Kidney epithelial cell (primary cell): ENCODE measurements around the gene GCK. TPM values are rescaled to one million over a fixed set of nuclear protein-coding genes. Genes with fewer than 3 reads are reported as not detected.

ENCODE experiments used
- DNase-seq: peaks from one replicate; pipeline ENCODE4 v3.0.0-alpha.2; 2010; ENCODE audit warnings: low read depth
- H3K27me3 ChIP-seq: 2 replicates; pipeline ENCODE4 v1.6.0; 2011; ENCODE audit warnings: low read length; ENCODE audit not compliant: control insufficient read depth, insufficient read depth
- H3K36me3 ChIP-seq: 2 replicates; pipeline ENCODE4 v1.5.1; 2011; ENCODE audit warnings: low read length; ENCODE audit not compliant: control insufficient read depth, insufficient read depth
- H3K4me3 ChIP-seq: 2 replicates; pipeline ENCODE4 v1.5.1; 2011; ENCODE audit warnings: low read depth, mild to moderate bottlenecking, control low read depth, low read length
- CTCF ChIP-seq: IDR thresholded peaks from 2 replicates; pipeline ENCODE4 v1.5.1; 2011; ENCODE audit warnings: mild to moderate bottlenecking, moderate library complexity, low read length, control low read depth, inconsistent platforms; ENCODE audit not compliant: insufficient read depth, poor library complexity, severe bottlenecking
- total RNA-seq: library from RNA; depleted of rRNA; stranded (reverse); fragments of >200 nt; gene quantifications from 2 replicates; pipeline ENCODE4 v1.2.3, GENCODE V29; 2015

Gene GCK
- total RNA-seq, 1 donor from 2014 or later, result 2.3 TPM

DNA sequence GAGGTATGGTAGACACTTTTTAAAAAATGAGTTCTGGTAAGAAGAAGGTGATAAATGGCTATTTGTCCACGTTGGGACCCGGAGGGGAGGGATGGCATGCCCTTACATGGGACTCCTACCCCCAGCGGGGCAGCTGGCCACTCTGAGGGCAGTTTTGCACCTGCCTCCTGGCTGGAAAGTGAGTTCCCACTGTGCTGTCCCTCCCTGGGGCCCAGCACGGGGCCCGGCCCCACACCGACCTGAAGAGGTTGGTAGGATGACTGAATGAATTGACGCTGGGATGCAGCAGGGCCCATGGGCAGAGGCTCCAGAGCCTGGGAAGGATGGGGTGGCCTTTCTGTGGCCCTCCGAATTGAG, 85.7 kb downstream of the GCK start:
- Histone ChIP-seq H3K36me3 (peaks cover 4% of the 10 kb centered on the region), H3K4me3 (no peak overlapping the region), H3K27me3 (no peaks in the 10 kb centered on the region)
- no peak for DNase-seq
- TF ChIP-seq CTCF, result no peak

DNA sequence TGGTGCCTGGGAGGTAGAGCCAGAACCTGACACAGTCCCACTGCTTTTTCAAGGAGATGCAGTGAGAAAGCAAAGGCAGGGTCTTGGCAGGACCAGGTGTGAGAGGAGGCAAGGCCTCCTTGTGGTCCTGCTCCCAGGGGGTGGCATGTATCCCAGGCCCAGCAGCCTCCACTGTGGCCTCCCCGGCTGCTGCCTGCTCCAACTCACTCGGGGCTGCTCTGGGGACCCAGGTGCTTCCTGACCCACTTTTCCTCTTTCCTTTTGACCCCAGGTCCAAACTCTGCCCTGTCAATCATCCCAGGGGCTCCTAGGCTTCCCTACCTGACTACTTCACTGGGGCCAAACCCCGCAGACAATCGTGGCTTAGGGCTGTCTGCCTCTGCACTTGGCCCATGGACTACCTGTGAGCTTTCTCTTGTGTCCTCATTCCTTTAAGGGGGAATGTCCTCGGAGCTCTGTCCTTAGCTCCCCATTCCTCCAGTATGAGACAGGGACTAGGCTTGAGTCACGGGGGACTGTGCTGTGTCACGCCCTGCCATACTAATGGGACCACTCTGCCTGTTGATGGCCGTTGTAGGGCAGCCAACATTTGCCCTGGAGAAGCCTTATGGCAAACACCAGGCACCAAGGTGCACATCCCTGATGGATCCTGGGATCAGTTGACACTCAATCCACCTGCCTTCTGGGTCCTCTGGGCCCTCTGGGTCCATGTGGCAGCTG, 86.2 kb downstream of the GCK start:
- H3K36me3 ChIP-seq, result peaks cover 2% of the 10 kb centered on the region
- no peak overlapping the region for H3K4me3 ChIP-seq
- H3K27me3 ChIP-seq, result no peaks in the 10 kb centered on the region
- no peak for TF ChIP-seq CTCF
- DNase-seq, result no peak

GRCh38 chr7:44101966-44102845, 87.0 kb downstream of the GCK start:
- no peak for DNase-seq
- Histone ChIP-seq H3K4me3 (no peak overlapping the region), H3K27me3 (no peaks in the 10 kb centered on the region), H3K36me3 (no peaks in the 10 kb centered on the region)
- no peak for TF ChIP-seq CTCF

DNA sequence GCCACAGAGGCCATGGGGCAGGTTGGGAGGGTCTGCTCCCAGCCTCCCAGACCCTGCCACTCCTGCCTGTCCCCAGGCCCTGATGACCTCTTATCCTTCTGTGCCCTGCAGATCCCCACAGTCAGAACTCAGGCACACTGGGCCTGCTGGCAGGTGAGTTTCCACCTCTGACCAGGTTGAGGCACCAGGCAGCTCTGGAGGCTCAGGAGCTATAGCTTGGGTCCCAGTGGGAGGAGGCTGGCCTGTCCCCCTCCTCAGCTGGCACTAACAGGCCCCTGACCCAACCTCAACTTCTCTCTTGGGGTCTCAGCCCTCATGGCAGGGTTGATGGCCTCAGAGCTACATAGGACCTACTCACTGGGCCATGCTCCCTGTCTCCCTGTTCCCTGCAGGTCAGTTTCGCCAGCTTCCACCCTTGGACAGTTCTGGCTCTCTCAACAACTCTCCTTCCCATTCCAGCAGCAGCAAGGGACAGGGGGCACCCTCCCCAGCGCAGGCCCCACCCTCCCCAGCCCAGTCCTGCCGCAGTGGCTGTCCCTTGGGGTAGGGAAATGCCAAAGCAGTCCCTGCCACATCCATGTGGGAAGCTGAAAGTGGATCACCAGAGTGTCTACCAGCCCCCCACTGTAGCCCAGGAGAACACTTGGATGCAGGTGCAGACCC, 87.8 kb downstream of the GCK start:
- no peak for TF ChIP-seq CTCF

GRCh38 chr7:44100458-44101302, 88.6 kb downstream of the GCK start:
- DNase-seq, result peak; percentile 79
- Histone ChIP-seq H3K27me3 (no peaks in the 10 kb centered on the region), H3K4me3 (no peak overlapping the region), H3K36me3 (no peaks in the 10 kb centered on the region)
- no peak for TF ChIP-seq CTCF

More for the DNA sequence above, 87.8 kb downstream of the GCK start:
- DNase-seq, result no peak
- Histone ChIP-seq H3K27me3 (no peaks in the 10 kb centered on the region), H3K36me3 (no peaks in the 10 kb centered on the region), H3K4me3 (no peak overlapping the region)
